Measurements from ENCODE around the gene FGF2.
"Not testable (repeated sequence)": the region's sequence is repeated elsewhere in the genome, so short reads cannot be mapped to it uniquely, and the experiment has no call there.

FGF2 gene

DNA sequence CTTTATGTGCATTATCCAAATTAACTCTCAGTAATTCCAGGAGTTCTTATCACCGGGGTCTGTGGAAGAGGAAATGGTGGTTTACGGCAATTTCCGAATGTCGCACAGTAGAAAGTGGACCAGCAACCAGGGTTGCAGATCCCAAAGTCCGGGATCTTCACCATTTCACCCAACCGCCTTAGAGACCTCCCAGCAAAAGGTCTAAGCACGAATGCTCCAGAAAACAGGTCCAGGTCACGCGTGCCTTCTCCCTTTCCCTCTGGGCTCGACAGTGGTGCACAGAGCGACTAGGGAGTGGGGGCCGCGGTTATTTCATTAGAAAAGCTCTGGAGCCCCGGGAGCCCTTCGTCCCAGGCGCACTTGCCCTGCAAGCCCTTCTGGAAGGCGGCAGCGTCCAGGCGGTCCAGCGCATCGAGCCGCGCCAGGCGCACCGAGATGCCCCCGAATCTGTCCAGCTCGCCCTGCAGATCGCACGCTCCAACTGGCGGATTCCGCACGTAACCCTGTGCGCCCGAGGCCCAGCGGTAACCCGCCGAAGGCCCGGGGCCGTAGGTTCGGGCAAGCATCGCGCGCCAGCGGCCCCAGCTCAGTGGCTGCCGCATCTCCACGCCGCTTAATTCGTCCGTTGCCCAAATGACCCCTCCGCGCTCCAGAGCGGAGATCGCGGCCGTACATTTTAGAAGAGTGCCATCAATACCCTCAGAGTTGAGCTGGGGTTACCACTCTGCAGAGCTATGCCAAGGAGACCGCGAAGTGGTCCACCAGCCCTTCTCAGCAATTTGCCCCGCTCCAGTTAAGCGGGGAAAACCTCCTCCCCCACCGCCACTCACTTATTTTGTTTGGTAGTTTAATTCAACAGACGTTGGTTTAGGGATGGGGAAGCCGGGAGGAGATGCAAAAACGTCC is 95.6 kb downstream of the FGF2 start, which contains the start of gene NUDT6:
TSS of gene NUDT6 (minus strand) at position 627 of the 906 bp plus-strand sequence. CDS start at position 602, 25 bp downstream.
- peak; percentile 6 to 7 for DNase-seq (ENCODE audit: low read depth in 1 of 2, low spot score in 1 of 2)

DNA sequence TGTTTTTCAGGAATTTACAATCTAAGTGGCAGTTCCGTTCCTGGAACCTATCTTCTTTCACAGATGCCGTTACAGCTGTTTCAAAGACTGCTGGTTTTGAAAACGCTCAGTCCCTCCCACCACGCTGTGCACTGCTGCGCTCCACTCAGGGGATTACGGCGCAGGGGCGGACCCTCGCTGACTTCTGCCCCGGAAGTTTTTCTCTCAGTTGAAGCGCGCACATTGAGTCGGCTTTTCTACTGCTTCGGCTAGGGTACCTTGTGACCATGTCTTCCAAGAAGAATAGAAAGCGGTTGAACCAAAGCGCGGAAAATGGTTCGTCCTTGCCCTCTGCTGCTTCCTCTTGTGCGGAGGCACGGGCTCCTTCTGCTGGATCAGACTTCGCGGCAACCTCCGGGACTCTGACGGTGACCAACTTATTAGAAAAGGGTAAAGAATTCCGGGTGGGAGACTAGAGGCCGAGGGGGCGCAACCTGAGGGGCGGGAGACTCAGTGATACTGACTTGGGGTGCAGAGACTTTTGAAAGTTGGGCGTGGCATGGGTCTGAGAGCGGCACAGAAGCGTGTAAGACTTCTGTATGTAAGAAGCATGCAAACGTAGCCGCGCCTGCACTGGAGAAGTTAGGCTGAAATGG is 96.4 kb downstream of the FGF2 start:
- DNase-seq (ENCODE audit: low read depth in 1 of 2, low spot score in 1 of 2), result peak; percentile 71 to 83

DNA sequence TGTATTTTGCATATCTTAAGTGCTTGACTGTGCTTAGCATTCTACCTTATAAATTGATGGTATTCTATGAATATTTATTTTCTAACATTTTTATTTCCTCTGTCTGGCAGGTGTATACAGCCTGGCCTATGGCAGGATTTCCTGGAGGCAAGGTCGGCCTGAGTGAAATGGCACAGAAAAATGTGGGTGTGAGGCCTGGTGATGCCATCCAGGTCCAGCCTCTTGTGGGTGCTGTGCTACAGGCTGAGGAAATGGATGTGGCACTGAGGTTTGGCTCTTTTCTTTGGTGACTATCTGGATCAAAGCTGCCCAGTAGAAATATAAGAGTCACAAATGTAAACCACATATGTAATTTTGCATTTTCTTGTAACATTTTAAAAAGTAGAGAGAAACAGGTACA is 102.3 kb downstream of the FGF2 start:
- no peak for DNase-seq (ENCODE audit: low read depth in 1 of 2, low spot score in 1 of 2)

DNA sequence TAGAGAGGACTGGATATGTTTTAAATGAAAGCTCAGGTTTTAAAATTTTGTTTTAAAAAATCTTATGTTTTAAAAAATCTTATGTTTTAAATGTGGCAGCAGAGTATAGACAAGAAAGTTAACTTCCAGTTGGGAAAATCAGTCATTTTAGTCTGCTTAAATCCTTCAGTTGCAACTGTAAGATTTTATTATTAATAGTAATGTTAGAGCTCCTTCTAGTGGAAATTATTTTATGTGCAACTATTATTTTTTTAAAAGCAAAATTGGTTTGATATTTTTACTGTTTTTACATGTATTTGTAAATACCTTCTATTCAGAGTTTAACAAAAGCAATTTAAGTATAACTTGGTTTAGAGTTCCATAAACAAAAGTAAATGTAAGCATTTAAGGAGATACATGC is 104.2 kb downstream of the FGF2 start:
- DNase-seq (ENCODE audit: low read depth in 1 of 2, low spot score in 1 of 2), result no peak

DNA sequence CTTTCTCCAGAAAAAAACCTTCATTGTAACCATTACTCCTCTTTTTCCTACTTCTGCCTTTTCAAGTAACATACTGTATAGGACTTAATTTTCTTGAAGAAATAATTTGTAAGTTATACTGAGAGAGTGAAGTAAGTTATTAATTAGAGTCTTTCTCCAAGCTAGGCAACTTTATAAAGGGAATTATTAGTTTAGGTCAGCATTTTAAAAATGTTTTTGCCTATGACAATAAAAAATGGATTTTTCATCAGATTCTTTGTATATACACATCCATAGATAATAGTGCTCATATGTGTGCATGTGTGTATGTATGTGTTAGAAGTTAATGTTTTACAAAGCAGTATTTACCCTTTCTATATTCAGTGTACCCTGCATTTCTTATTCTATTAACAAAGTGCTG is 106.1 kb downstream of the FGF2 start:
- DNase-seq (ENCODE audit: low read depth in 1 of 2, low spot score in 1 of 2), result no peak

DNA sequence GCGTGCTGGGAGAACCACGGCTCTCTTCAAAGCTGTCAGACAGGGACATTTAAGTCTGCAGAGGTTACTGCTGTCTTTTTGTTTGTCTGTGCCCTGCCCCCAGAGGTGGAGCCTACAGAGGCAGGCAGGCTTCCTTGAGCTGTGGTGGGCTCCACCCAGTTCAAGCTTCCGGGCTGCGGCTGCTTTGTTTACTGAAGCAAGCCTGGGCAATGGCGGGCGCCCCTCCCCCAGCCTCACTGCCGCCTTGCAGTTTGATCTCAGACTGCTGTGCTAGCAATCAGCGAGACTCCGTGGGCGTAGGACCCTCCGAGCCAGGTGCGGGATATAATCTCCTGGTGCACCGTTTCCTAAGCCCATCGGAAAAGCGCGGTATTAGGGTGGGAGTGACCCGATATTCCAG is 118.5 kb downstream of the FGF2 start:
- DNase-seq (ENCODE audit: low read depth in 1 of 2, low spot score in 1 of 2), result not testable (repeated sequence)

DNA sequence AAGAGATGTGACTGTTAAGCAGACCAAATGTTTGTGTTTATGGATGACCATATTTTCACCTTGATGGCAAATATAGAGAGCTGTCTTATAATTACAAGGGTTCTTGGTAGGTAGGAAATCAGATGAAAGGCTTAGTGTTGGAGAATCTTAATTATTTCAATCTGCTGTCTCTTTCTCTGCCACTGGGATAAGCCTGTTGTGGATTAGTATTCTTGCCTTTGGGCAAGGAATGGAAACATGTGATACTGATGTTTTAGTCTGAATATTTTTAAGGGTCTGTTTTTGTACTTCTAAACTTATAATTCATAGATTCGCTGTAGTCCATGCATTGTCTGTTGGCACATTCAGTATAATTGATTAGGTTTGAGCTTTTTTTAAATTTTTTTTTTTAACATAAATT is 119.5 kb downstream of the FGF2 start:
- no peak for DNase-seq (ENCODE audit: low read depth in 1 of 2, low spot score in 1 of 2)
